Stomach (tissue), 4 donors: ENCODE measurements around the gene MAST4.

Source experiments
- EP300 ChIP-seq: sonication (generic); formaldehyde crosslinking; IDR thresholded peaks from one replicate; pipeline ENCODE4 v1.6.1; 2017; ENCODE audit warnings: antibody characterized with exemption
- POLR2A ChIP-seq, 4 donors: fragments of 450-650 bp; IDR thresholded peaks; one replicate each; pipeline ENCODE4 v1.6.1; 2016; ENCODE audit warnings: antibody characterized with exemption in 4 of 4, control low read depth in 2 of 4, mild to moderate bottlenecking in 1 of 4, moderate library complexity in 1 of 4
- POLR2AphosphoS5 ChIP-seq, 3 donors: sonication (generic); formaldehyde crosslinking; IDR thresholded peaks; one replicate each; pipeline ENCODE4 v1.6.1; 2016; ENCODE audit warnings: antibody characterized with exemption in 3 of 3
- TF ChIP-seq, protein P1 (sequence below), 7 experiments: fragments of 450-650 bp in 4 of 7; fragments of 200-600 bp in 3 of 7; sonication (generic) in 3 of 7; IDR thresholded peaks; one replicate each; pipeline ENCODE4 v1.5.1; 2016 to 2019; ENCODE audit warnings: antibody characterized with exemption in 7 of 7, control low read depth in 2 of 7, mild to moderate bottlenecking in 1 of 7

GRCh38 chr5:67203701-67204074, 607.5 kb downstream of the MAST4 start:
- TF ChIP-seq, protein P1, sequence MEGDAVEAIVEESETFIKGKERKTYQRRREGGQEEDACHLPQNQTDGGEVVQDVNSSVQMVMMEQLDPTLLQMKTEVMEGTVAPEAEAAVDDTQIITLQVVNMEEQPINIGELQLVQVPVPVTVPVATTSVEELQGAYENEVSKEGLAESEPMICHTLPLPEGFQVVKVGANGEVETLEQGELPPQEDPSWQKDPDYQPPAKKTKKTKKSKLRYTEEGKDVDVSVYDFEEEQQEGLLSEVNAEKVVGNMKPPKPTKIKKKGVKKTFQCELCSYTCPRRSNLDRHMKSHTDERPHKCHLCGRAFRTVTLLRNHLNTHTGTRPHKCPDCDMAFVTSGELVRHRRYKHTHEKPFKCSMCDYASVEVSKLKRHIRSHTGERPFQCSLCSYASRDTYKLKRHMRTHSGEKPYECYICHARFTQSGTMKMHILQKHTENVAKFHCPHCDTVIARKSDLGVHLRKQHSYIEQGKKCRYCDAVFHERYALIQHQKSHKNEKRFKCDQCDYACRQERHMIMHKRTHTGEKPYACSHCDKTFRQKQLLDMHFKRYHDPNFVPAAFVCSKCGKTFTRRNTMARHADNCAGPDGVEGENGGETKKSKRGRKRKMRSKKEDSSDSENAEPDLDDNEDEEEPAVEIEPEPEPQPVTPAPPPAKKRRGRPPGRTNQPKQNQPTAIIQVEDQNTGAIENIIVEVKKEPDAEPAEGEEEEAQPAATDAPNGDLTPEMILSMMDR (IDR thresholded peaks at IDR 0.05), result no peak
- TF ChIP-seq POLR2A (IDR thresholded peaks at IDR 0.05) (no peak), EP300 (no peak), POLR2AphosphoS5 (IDR thresholded peaks at IDR 0.05) (no peak)
